ENCODE data around the gene PHKG2. TPM values are rescaled to one million over a fixed set of nuclear protein-coding genes. Genes with fewer than 3 reads are reported as not detected.

Gene PHKG2
- total RNA-seq, 1 donor from 2014 or later: 23.6 TPM

GRCh38 chr16:30736995-30737793, 11.0 kb upstream of the PHKG2 start:
- Histone ChIP-seq H3K4me3 (ENCODE audit: low read depth, low read length) (no peak overlapping the region), H3K36me3 (ENCODE audit: control insufficient read depth, insufficient read depth, low read length) (peaks cover 7% of the 10 kb centered on the region)
- TF ChIP-seq CTCF (IDR thresholded peaks at IDR 0.05; ENCODE audit: insufficient read depth, low read length, poor library complexity, severe bottlenecking): no peak

GRCh38 chr16:30737794-30738648, 10.2 kb upstream of the PHKG2 start:
- Histone ChIP-seq H3K36me3 (ENCODE audit: control insufficient read depth, insufficient read depth, low read length) (peaks cover 7% of the 10 kb centered on the region), H3K27me3 (ENCODE audit: control insufficient read depth, insufficient read depth, low read length) (no peaks in the 10 kb centered on the region), H3K4me3 (ENCODE audit: low read depth, low read length) (no peak overlapping the region)
- no peak for DNase-seq (ENCODE audit: low read depth)
- no peak for TF ChIP-seq CTCF (IDR thresholded peaks at IDR 0.05; ENCODE audit: insufficient read depth, low read length, poor library complexity, severe bottlenecking)

More at GRCh38 chr16:30736995-30737793, 11.0 kb upstream of the PHKG2 start:
- DNase-seq (ENCODE audit: low read depth): no peak
- no peaks in the 10 kb centered on the region for H3K27me3 ChIP-seq (ENCODE audit: control insufficient read depth, insufficient read depth, low read length)

- Histone ChIP-seq H3K36me3 (ENCODE audit: control insufficient read depth, insufficient read depth, low read length) (peaks cover 7% of the 10 kb centered on the region), H3K4me3 (ENCODE audit: low read depth, low read length) (no peak overlapping the region), H3K27me3 (ENCODE audit: control insufficient read depth, insufficient read depth, low read length) (no peaks in the 10 kb centered on the region)
- no peak for DNase-seq (ENCODE audit: low read depth)
- TF ChIP-seq CTCF (IDR thresholded peaks at IDR 0.05; ENCODE audit: insufficient read depth, low read length, poor library complexity, severe bottlenecking): no peak
These were observed 9.0 kb upstream of the PHKG2 start for GRCh38 chr16:30738984-30739951.

- Histone ChIP-seq H3K27me3 (ENCODE audit: control insufficient read depth, insufficient read depth, low read length) (no peaks in the 10 kb centered on the region), H3K4me3 (ENCODE audit: low read depth, low read length) (no peak overlapping the region), H3K36me3 (ENCODE audit: control insufficient read depth, insufficient read depth, low read length) (peaks cover 7% of the 10 kb centered on the region)
- TF ChIP-seq CTCF (IDR thresholded peaks at IDR 0.05; ENCODE audit: insufficient read depth, low read length, poor library complexity, severe bottlenecking): no peak
- DNase-seq (ENCODE audit: low read depth): peak; percentile 68
These were observed 7.6 kb upstream of the PHKG2 start for GRCh38 chr16:30740364-30741251.
